HEK293 (cell line): ENCODE results near the gene ADGRD1.
A peak's percentile ranks its signal among the peaks of the same experiment; 100 is the strongest.

ENCODE experiments used
- CTCF ChIA-PET: fragments of 350-600 bp; formaldehyde crosslinking; extraction: SDS; loops from one replicate; lab custom pipeline; 2021; ENCODE audit warnings: antibody characterized with exemption; lab: Yijun Ruan, JAX
- POLR2A ChIA-PET: fragments of 300-600 bp; formaldehyde crosslinking; extraction: SDS; loops from one replicate; lab custom pipeline; 2020; ENCODE audit warnings: antibody characterized with exemption, inconsistent platforms; lab: Yijun Ruan, JAX
- H3K27ac ChIP-seq: fragments of 200-500 bp; sonication (Bioruptor generic); 2 replicates; pipeline ENCODE4 v1.5.1; 2014; ENCODE audit warnings: low read depth, low read length, control low read depth, inconsistent platforms; ENCODE audit errors: extremely low read depth
- H3K36me3 ChIP-seq, 2 experiments: fragments of 200-500 bp in 1 of 2; sonication (Bioruptor generic) in 1 of 2; 1 replicate in 1 of 2; 2 replicates in 1 of 2; pipeline ENCODE4 v1.5.1; 2014 to 2017; ENCODE audit warnings: inconsistent platforms in 2 of 2, low read length in 2 of 2; ENCODE audit not compliant: control insufficient read depth in 2 of 2, insufficient read depth in 1 of 2
- H3K4me1 ChIP-seq: fragments of 200-500 bp; sonication (Bioruptor generic); 2 replicates; pipeline ENCODE4 v1.5.1; 2014; ENCODE audit warnings: mild to moderate bottlenecking, low read length, inconsistent platforms; ENCODE audit not compliant: control insufficient read depth, insufficient read depth
- H3K4me3 ChIP-seq: 2 replicates; pipeline ENCODE4 v1.5.1; 2011; ENCODE audit warnings: low read depth, mild to moderate bottlenecking, control low read depth, low read length, moderate library complexity
- H3K9me3 ChIP-seq: fragments of 200-500 bp; sonication (Bioruptor generic); 2 replicates; pipeline ENCODE4 v1.5.1; 2014; ENCODE audit warnings: low read depth, low read length, inconsistent platforms; ENCODE audit not compliant: control insufficient read depth, insufficient read depth
- GLI2 ChIP-seq: fragments of 450-650 bp; formaldehyde crosslinking; IDR thresholded peaks from 2 replicates; pipeline ENCODE4; 2017; ENCODE audit warnings: missing biosample characterization, missing genetic modification characterization, low read depth, borderline replicate concordance
- GLIS2 ChIP-seq: fragments of 450-650 bp; formaldehyde crosslinking; IDR thresholded peaks from 2 replicates; pipeline ENCODE4 v1.5.1; 2016; ENCODE audit warnings: missing biosample characterization, missing genetic modification characterization
- KLF16 ChIP-seq: fragments of 450-650 bp; formaldehyde crosslinking; IDR thresholded peaks from 2 replicates; pipeline ENCODE4 v1.5.1; 2017; ENCODE audit warnings: missing biosample characterization, missing genetic modification characterization
- KLF8 ChIP-seq: fragments of 450-650 bp; formaldehyde crosslinking; IDR thresholded peaks from 2 replicates; pipeline ENCODE4 v1.5.1; 2016; ENCODE audit warnings: missing biosample characterization, missing genetic modification characterization
- PRDM1 ChIP-seq: fragments of 450-650 bp; formaldehyde crosslinking; IDR thresholded peaks from 2 replicates; pipeline ENCODE4; 2016; ENCODE audit warnings: missing biosample characterization, missing genetic modification characterization
- SCRT2 ChIP-seq: fragments of 450-650 bp; formaldehyde crosslinking; IDR thresholded peaks from 2 replicates; pipeline ENCODE4 v1.5.1; 2016; ENCODE audit warnings: missing biosample characterization, missing genetic modification characterization
- SP2 ChIP-seq: fragments of 450-650 bp; formaldehyde crosslinking; IDR thresholded peaks from 2 replicates; pipeline ENCODE4 v1.5.1; 2016; ENCODE audit warnings: missing biosample characterization, missing genetic modification characterization
- YY1 ChIP-seq: fragments of 450-650 bp; formaldehyde crosslinking; IDR thresholded peaks from 2 replicates; pipeline ENCODE4 v1.5.1; 2018; ENCODE audit warnings: missing biosample characterization, missing genetic modification characterization
- ZBTB21 ChIP-seq: fragments of 450-650 bp; formaldehyde crosslinking; IDR thresholded peaks from 2 replicates; pipeline ENCODE4 v1.5.1; 2017; ENCODE audit warnings: missing biosample characterization, missing genetic modification characterization
- ZFP69B ChIP-seq: fragments of 450-650 bp; formaldehyde crosslinking; IDR thresholded peaks from 2 replicates; pipeline ENCODE4 v1.5.1; 2016; ENCODE audit warnings: missing biosample characterization, missing genetic modification characterization
- ZNF112 ChIP-seq: fragments of 450-650 bp; formaldehyde crosslinking; IDR thresholded peaks from 2 replicates; pipeline ENCODE4 v1.5.0; 2017; ENCODE audit warnings: missing biosample characterization, missing genetic modification characterization
- ZNF157 ChIP-seq: fragments of 450-650 bp; formaldehyde crosslinking; IDR thresholded peaks from 2 replicates; pipeline ENCODE4 v1.5.1; 2016; ENCODE audit warnings: missing biosample characterization, missing genetic modification characterization
- ZNF214 ChIP-seq: fragments of 450-650 bp; formaldehyde crosslinking; IDR thresholded peaks from 2 replicates; pipeline ENCODE4 v1.5.1; 2017; ENCODE audit warnings: missing biosample characterization, mild to moderate bottlenecking, missing genetic modification characterization, borderline replicate concordance
- ZNF23 ChIP-seq: fragments of 450-650 bp; formaldehyde crosslinking; IDR thresholded peaks from 2 replicates; pipeline ENCODE4 v1.5.1; 2016; ENCODE audit warnings: missing biosample characterization, missing genetic modification characterization, borderline replicate concordance
- ZNF324 ChIP-seq: fragments of 450-650 bp; formaldehyde crosslinking; IDR thresholded peaks from 2 replicates; pipeline ENCODE4 v1.5.1; 2016; ENCODE audit warnings: missing biosample characterization, missing genetic modification characterization
- ZNF660 ChIP-seq: fragments of 450-650 bp; IDR thresholded peaks from 2 replicates; pipeline ENCODE4 v1.5.1; 2018; ENCODE audit warnings: missing biosample characterization, mild to moderate bottlenecking, missing genetic modification characterization
- ZNF677 ChIP-seq: fragments of 450-650 bp; IDR thresholded peaks from 2 replicates; pipeline ENCODE4 v1.5.0; 2018; ENCODE audit warnings: missing biosample characterization, mild to moderate bottlenecking, missing genetic modification characterization, moderate library complexity
- ZNF707 ChIP-seq: fragments of 450-650 bp; formaldehyde crosslinking; IDR thresholded peaks from 2 replicates; pipeline ENCODE4 v1.5.1; 2016; ENCODE audit warnings: missing biosample characterization, missing genetic modification characterization
- ZNF768 ChIP-seq: fragments of 450-650 bp; formaldehyde crosslinking; IDR thresholded peaks from 2 replicates; pipeline ENCODE4 v1.5.1; 2018; ENCODE audit warnings: missing biosample characterization, mild to moderate bottlenecking, missing genetic modification characterization
- ZNF776 ChIP-seq: fragments of 450-650 bp; formaldehyde crosslinking; IDR thresholded peaks from 2 replicates; pipeline ENCODE4 v1.5.0; 2017; ENCODE audit warnings: missing biosample characterization, missing genetic modification characterization, borderline replicate concordance
- TF ChIP-seq, protein P1 (sequence below): fragments of 450-650 bp; formaldehyde crosslinking; optimal IDR thresholded peaks from 2 replicates; pipeline ENCODE3; 2016; ENCODE audit warnings: missing biosample characterization, mild to moderate bottlenecking, missing genetic modification characterization
- TF ChIP-seq, protein P2 (sequence below): fragments of 450-650 bp; formaldehyde crosslinking; IDR thresholded peaks from 2 replicates; pipeline ENCODE4 v1.5.1; 2016; ENCODE audit warnings: missing biosample characterization, missing genetic modification characterization
- TF ChIP-seq, protein P3 (sequence below): fragments of 450-650 bp; formaldehyde crosslinking; IDR thresholded peaks from 2 replicates; pipeline ENCODE4 v1.5.1; 2016; ENCODE audit warnings: missing biosample characterization, missing genetic modification characterization
- TF ChIP-seq, protein P4 (sequence below): fragments of 450-650 bp; formaldehyde crosslinking; IDR thresholded peaks from 2 replicates; pipeline ENCODE4 v1.5.1; 2016; ENCODE audit warnings: missing biosample characterization, missing genetic modification characterization
- TF ChIP-seq, protein P5 (sequence below): fragments of 450-650 bp; formaldehyde crosslinking; IDR thresholded peaks from 2 replicates; pipeline ENCODE4 v1.5.1; 2016; ENCODE audit warnings: missing biosample characterization, missing genetic modification characterization
- TF ChIP-seq, protein P6 (sequence below): fragments of 450-650 bp; formaldehyde crosslinking; IDR thresholded peaks from 2 replicates; pipeline ENCODE4 v1.5.1; 2016; ENCODE audit warnings: missing biosample characterization, missing genetic modification characterization

Gene ADGRD1

DNA sequence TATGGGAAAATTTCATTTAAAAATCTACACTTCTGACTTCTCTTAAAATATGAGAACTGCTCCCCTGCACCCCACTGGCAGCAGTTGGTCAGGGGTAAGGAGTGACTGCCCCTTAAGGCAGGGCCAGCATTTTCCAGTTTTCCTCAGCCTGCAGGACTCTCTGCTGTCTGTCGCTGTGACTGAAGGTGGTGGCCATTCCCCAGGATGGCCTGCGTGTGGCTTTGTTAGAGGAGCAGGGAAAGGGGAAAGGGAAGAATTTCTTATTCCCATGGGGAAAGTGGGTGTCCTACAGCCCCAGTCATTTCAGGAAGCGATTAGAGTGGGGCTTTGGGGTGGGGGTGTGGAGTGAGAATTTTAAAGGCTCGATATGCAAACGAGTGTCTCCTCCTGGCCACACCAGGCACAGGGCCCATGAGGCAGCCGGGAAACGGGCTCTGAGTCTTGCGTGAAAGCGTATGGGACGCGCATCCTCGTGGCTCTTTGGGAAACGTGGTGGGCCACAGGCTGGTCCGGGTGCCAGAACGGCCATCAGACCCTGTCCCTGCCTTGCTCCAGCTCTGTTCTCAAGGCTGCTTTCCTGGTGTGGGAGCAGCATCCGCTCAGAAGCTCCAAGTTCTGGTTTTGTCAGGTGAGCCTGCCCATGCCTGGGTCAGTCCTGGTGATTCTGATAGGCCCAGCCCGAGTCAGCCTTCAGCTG is 23.5 kb downstream of the ADGRD1 start:
- Histone ChIP-seq H3K9me3 (no peaks in the 10 kb centered on the region), H3K4me3 (no peak overlapping the region), H3K36me3 (no peaks in the 10 kb centered on the region), H3K4me1 (peaks cover 5% of the 10 kb centered on the region; the same call in 1 of the 2 replicates), H3K27ac (no peak overlapping the region)
- POLR2A ChIA-PET, result no interaction called here
- TF ChIP-seq GLIS2 (tag by site-specific recombination), result no peak
- TF ChIP-seq YY1 (tag by site-specific recombination), result no peak
- TF ChIP-seq, protein P1, sequence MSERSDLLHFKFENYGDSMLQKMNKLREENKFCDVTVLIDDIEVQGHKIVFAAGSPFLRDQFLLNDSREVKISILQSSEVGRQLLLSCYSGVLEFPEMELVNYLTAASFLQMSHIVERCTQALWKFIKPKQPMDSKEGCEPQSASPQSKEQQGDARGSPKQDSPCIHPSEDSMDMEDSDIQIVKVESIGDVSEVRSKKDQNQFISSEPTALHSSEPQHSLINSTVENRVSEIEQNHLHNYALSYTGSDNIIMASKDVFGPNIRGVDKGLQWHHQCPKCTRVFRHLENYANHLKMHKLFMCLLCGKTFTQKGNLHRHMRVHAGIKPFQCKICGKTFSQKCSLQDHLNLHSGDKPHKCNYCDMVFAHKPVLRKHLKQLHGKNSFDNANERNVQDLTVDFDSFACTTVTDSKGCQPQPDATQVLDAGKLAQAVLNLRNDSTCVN, result no peak
- no peak for TF ChIP-seq ZNF112 (tag by site-specific recombination)
- TF ChIP-seq, protein P2, sequence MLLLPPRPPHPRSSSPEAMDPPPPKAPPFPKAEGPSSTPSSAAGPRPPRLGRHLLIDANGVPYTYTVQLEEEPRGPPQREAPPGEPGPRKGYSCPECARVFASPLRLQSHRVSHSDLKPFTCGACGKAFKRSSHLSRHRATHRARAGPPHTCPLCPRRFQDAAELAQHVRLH (tag by site-specific recombination), result no peak
- TF ChIP-seq, protein P3, sequence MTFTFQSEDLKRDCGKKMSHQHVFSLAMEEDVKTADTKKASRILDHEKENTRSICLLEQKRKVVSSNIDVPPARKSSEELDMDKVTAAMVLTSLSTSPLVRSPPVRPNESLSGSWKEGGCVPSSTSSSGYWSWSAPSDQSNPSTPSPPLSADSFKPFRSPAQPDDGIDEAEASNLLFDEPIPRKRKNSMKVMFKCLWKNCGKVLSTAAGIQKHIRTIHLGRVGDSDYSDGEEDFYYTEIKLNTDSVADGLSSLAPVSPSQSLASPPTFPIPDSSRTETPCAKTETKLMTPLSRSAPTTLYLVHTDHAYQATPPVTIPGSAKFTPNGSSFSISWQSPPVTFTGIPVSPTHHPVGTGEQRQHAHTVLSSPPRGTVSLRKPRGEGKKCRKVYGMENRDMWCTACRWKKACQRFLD (tag by site-specific recombination), result no peak
- TF ChIP-seq ZNF324, result no peak
- no peak for TF ChIP-seq KLF8
- no peak for TF ChIP-seq ZNF23 (tag by site-specific recombination)
- no peak for TF ChIP-seq ZNF214
- TF ChIP-seq ZFP69B, result no peak
- no peak for TF ChIP-seq SCRT2 (tag by site-specific recombination)
- TF ChIP-seq ZNF157 (tag by site-specific recombination), result no peak
- TF ChIP-seq GLI2, result no peak
- TF ChIP-seq, protein P4, sequence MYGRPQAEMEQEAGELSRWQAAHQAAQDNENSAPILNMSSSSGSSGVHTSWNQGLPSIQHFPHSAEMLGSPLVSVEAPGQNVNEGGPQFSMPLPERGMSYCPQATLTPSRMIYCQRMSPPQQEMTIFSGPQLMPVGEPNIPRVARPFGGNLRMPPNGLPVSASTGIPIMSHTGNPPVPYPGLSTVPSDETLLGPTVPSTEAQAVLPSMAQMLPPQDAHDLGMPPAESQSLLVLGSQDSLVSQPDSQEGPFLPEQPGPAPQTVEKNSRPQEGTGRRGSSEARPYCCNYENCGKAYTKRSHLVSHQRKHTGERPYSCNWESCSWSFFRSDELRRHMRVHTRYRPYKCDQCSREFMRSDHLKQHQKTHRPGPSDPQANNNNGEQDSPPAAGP (tag by site-specific recombination), result no peak
- no peak for TF ChIP-seq ZNF677 (tag by site-specific recombination)
- CTCF ChIA-PET, result interaction anchor here (0.6 kb wide), 1 partner anchor 52 kb away, joined by 3 read pairs; no protein-coding TSS in a partner anchor

DNA sequence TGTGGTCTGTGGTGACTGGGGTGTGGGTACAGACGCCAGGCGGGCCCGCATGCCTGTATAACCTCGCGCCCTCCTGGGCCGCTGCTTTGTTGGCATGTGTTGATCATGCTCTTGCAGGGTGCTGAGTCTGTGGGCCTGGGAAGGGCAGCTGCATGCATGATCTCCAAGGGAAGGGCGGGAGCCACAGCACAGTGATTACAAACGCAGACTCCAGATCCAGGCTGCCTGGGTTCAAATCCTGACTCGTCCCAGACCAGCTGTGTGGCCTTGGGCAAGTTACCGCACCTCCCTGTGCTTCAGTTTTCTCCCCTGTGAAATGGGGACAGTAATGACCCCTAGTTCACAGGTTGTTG is 24.0 kb downstream of the ADGRD1 start:
- POLR2A ChIA-PET, result no interaction called here
- CTCF ChIA-PET, result interaction anchor here (0.6 kb wide), 1 partner anchor 53 kb away, joined by 3 read pairs; no protein-coding TSS in a partner anchor
- Histone ChIP-seq H3K4me3 (no peak overlapping the region), H3K4me1 (peaks cover 5% of the 10 kb centered on the region; the same call in 1 of the 2 replicates), H3K27ac (no peak overlapping the region), H3K36me3 (no peaks in the 10 kb centered on the region), H3K9me3 (no peaks in the 10 kb centered on the region)
- TF ChIP-seq ZNF768 (tag by site-specific recombination) (0 out of 2 replicates have a peak, but pooled peaks have one; percentile 40), KLF16 (tag by site-specific recombination) (no peak)

DNA sequence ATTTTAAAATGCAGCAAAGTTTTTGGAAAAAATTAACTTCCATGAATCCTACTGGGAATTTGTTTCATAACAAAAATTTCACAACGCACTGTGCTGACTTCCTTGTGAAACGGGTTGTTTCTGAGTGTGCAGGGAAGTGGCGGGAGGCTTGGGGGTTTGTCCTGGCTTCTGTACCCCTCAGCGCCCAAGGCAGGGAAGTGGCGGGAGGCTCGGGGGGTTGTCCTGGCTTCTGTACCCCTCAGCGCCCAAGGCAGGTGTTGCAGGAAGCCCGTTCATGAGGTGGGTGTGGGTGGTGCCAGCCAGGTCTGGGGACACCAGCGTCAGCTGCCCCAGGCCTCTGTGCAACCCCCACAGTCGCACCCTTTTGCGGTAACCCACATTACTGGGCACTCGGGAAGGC is 25.1 kb downstream of the ADGRD1 start:
- Histone ChIP-seq H3K9me3 (no peaks in the 10 kb centered on the region), H3K36me3 (no peaks in the 10 kb centered on the region), H3K4me1 (peaks cover 5% of the 10 kb centered on the region; the same call in 1 of the 2 replicates), H3K4me3 (no peak overlapping the region), H3K27ac (no peak overlapping the region)
- POLR2A ChIA-PET, result no interaction called here
- CTCF ChIA-PET, result no interaction called here
- TF ChIP-seq ZNF707 (tag by site-specific recombination) (no peak), PRDM1 (no peak), ZNF776 (no peak), SP2 (tag by site-specific recombination) (no peak), ZBTB21 (tag by site-specific recombination) (no peak), ZNF660 (tag by site-specific recombination) (no peak)
- TF ChIP-seq, protein P5, sequence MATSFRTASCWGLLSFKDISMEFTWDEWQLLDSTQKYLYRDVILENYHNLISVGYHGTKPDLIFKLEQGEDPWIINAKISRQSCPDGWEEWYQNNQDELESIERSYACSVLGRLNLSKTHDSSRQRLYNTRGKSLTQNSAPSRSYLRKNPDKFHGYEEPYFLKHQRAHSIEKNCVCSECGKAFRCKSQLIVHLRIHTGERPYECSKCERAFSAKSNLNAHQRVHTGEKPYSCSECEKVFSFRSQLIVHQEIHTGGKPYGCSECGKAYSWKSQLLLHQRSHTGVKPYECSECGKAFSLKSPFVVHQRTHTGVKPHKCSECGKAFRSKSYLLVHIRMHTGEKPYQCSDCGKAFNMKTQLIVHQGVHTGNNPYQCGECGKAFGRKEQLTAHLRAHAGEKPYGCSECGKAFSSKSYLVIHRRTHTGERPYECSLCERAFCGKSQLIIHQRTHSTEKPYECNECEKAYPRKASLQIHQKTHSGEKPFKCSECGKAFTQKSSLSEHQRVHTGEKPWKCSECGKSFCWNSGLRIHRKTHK (tag by site-specific recombination), result no peak
- TF ChIP-seq, protein P6, sequence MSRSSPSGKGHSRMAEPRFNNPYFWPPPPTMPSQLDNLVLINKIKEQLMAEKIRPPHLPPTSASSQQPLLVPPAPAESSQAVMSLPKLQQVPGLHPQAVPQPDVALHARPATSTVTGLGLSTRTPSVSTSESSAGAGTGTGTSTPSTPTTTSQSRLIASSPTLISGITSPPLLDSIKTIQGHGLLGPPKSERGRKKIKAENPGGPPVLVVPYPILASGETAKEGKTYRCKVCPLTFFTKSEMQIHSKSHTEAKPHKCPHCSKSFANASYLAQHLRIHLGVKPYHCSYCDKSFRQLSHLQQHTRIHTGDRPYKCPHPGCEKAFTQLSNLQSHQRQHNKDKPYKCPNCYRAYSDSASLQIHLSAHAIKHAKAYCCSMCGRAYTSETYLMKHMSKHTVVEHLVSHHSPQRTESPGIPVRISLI, result no peak
